Bone marrow (tissue), 2 donors: ENCODE measurements around the gene SEMA6B.

ENCODE experiments used
- DNase-seq, 2 donors: peaks; one replicate each; lab custom pipeline; 2025; lab: John Stamatoyannopoulos, UW

Gene SEMA6B

DNA sequence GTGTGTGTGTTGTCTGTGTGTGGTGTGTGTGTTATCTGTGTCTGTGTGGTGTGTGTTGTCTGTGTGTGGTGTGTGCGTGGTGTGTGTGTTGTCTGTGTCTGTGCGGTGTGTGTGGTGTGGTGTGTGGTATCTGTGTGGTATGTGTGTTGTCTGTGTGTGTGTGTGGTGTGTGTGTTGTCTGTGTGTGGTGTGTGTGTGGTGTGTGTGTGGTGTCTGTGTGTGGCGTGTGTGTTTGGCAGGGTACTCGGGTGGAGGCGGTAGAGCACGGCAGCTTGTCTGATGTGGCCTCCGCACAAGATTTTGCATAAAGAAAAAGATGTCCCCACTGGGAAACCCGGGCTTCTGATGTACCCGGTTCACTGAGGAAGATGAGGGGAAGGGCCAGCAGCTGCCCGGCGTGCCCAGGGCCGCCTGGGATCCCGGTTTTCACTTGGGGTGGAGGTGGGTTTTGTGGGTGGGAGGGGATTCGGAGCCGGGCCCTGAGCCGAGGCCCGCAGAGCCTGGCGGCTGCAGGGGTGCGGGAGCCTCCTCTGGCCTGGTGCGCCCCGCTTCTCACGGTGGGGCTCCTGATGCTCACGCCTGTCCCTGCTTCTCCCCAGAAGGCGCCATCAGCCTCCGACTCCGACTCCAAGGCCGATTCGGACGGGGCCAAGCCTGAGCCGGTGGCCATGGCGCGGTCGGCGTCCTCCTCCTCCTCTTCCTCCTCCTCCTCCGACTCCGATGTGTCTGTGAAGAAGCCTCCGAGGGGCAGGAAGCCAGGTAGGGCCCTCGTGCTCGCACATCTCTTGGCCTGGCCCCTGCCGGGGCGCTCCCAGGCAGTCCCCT, 66.2 kb downstream of the SEMA6B start:
- DNase-seq = no peak
